ENCODE results near the gene HHATL. TPM values are rescaled to one million over a fixed set of nuclear protein-coding genes. Genes with fewer than 3 reads are reported as not detected.

Gene HHATL
- total RNA-seq, 6 experiments from 2014 or later, result not detected

- Mint-ChIP-seq H3K27ac (peak overlapping the region; percentile 61; the same call in 1 of the 2 replicates), H3K4me3 (peak overlapping the region; percentile 94), H3K9me3 (no peaks in the 10 kb centered on the region), H3K4me1 (ENCODE audit: low read depth) (peaks cover 56% of the 10 kb centered on the region), H3K27me3 (ENCODE audit: insufficient read depth) (peaks cover 2% of the 10 kb centered on the region; the same call in 1 of the 2 replicates), H3K36me3 (ENCODE audit: low read depth) (peaks cover 6% of the 10 kb centered on the region; the same call in 1 of the 2 replicates)
- peak; percentile 64 for TF ChIP-seq CTCF (IDR thresholded peaks at IDR 0.05)
- peak; percentile 22 for DNase-seq
Observed at GRCh38 chr3:42654331-42655201, 48.0 kb downstream of the HHATL start.

GRCh38 chr3:42653560-42654330 lies 48.9 kb downstream of the HHATL start, which contains the start of gene ZBTB47:
TSS of gene ZBTB47 (plus strand) at chr3:42653697. CDS start at chr3:42658356, 4,659 bp downstream.
- peaks cover 2% of the 10 kb centered on the region; the same call in 1 of the 2 replicates for H3K27me3 Mint-ChIP-seq (ENCODE audit: insufficient read depth)
- H3K4me3 Mint-ChIP-seq, result peak within 1 kb of the TSS; percentile 94
- TF ChIP-seq CTCF (IDR thresholded peaks at IDR 0.05), result no peak
- peaks cover 15% of the 10 kb centered on the region; the same call in 1 of the 2 replicates for H3K36me3 Mint-ChIP-seq (ENCODE audit: low read depth)
- DNase-seq, result no peak
- peaks cover 65% of the 10 kb centered on the region for H3K4me1 Mint-ChIP-seq (ENCODE audit: low read depth)
- peak within 1 kb of the TSS; percentile 86 for H3K27ac Mint-ChIP-seq
- H3K9me3 Mint-ChIP-seq, result no peaks in the 10 kb centered on the region

GRCh38 chr3:42653303-42653559 lies 49.4 kb downstream of the HHATL start:
- peaks cover 2% of the 10 kb centered on the region; the same call in 1 of the 2 replicates for H3K27me3 Mint-ChIP-seq (ENCODE audit: insufficient read depth)
- peaks cover 17% of the 10 kb centered on the region; the same call in 1 of the 2 replicates for H3K36me3 Mint-ChIP-seq (ENCODE audit: low read depth)
- peak overlapping the region; percentile 86 for H3K27ac Mint-ChIP-seq
- no peak for TF ChIP-seq CTCF (IDR thresholded peaks at IDR 0.05)
- peak overlapping the region; percentile 94 for H3K4me3 Mint-ChIP-seq
- H3K9me3 Mint-ChIP-seq, result no peaks in the 10 kb centered on the region
- no peak for DNase-seq
- peaks cover 67% of the 10 kb centered on the region for H3K4me1 Mint-ChIP-seq (ENCODE audit: low read depth)

- Mint-ChIP-seq H3K4me3 (peak overlapping the region; percentile 94), H3K27me3 (ENCODE audit: insufficient read depth) (peaks cover 2% of the 10 kb centered on the region; the same call in 1 of the 2 replicates), H3K4me1 (ENCODE audit: low read depth) (peaks cover 72% of the 10 kb centered on the region), H3K36me3 (ENCODE audit: low read depth) (peaks cover 17% of the 10 kb centered on the region; the same call in 1 of the 2 replicates), H3K27ac (peak overlapping the region; percentile 86), H3K9me3 (no peaks in the 10 kb centered on the region)
- DNase-seq, result peak; percentile 74
- no peak for TF ChIP-seq CTCF (IDR thresholded peaks at IDR 0.05)
Observed at GRCh38 chr3:42652611-42653302, 49.8 kb downstream of the HHATL start.

- Mint-ChIP-seq H3K4me3 (peak overlapping the region; percentile 94), H3K4me1 (ENCODE audit: low read depth) (peaks cover 73% of the 10 kb centered on the region), H3K27ac (peak overlapping the region; percentile 86), H3K9me3 (no peaks in the 10 kb centered on the region), H3K27me3 (ENCODE audit: insufficient read depth) (peaks cover under 1% of the 10 kb centered on the region; the same call in 1 of the 2 replicates), H3K36me3 (ENCODE audit: low read depth) (peaks cover 18% of the 10 kb centered on the region; the same call in 1 of the 2 replicates)
- no peak for TF ChIP-seq CTCF (IDR thresholded peaks at IDR 0.05)
- DNase-seq, result no peak
Observed at GRCh38 chr3:42652251-42652610, 50.4 kb downstream of the HHATL start.
